Large intestine (tissue), 3 donors: Measurements from ENCODE around the gene MOB1B. TPM values are rescaled to one million over a fixed set of nuclear protein-coding genes. Genes with fewer than 3 reads are reported as not detected.
A peak's percentile ranks its signal among the peaks of the same experiment; 100 is the strongest.
"Not testable (repeated sequence)": the region's sequence is repeated elsewhere in the genome, so short reads cannot be mapped to it uniquely, and the experiment has no call there.

Experiments
- DNase-seq, 2 donors: peaks; one replicate each; pipeline versions ENCODE4 v3.0.0 to v3.0.0-alpha.2; 2013
- H3K27ac ChIP-seq: one replicate; pipeline ENCODE4 v1.5.1; 2013; ENCODE audit warnings: low read length
- H3K27me3 ChIP-seq: 2 replicates; pipeline ENCODE4 v1.6.1; 2013; ENCODE audit warnings: low read length; ENCODE audit not compliant: control insufficient read depth, insufficient read depth
- H3K36me3 ChIP-seq: 2 replicates; pipeline ENCODE4 v1.6.1; 2013; ENCODE audit warnings: low read length; ENCODE audit not compliant: control insufficient read depth, insufficient read depth
- H3K4me1 ChIP-seq: one replicate; pipeline ENCODE4 v1.6.1; 2013; ENCODE audit warnings: low read length; ENCODE audit not compliant: control insufficient read depth, insufficient read depth
- H3K4me3 ChIP-seq: one replicate; pipeline ENCODE4 v1.5.1; 2013; ENCODE audit warnings: low read length
- H3K9me3 ChIP-seq: one replicate; pipeline ENCODE4 v1.6.1; 2013; ENCODE audit warnings: mild to moderate bottlenecking, low read depth, low read length, moderate library complexity; ENCODE audit not compliant: control insufficient read depth
- WGBS: methylation state at CpG from one replicate; pipeline ENCODE4 v1.1.5; 2013; ENCODE audit warnings: low lambda C conversion rate; ENCODE audit not compliant: insufficient coverage; 5-methylcytosine and 5-hydroxymethylcytosine counted together
- polyA plus RNA-seq: library from polyadenylated mRNA; unstranded; fragments of 120-200 nt; gene quantifications from one replicate; pipeline ENCODE4 v1.2.1, GENCODE V29; 2013

Gene MOB1B
- polyA plus RNA-seq, 1 donor, result 22.1 TPM

- DNase-seq, result peak in 1 of 2 donors; percentile 21
- Histone ChIP-seq H3K9me3 (no peaks in the 10 kb centered on the region), H3K4me1 (no peaks in the 10 kb centered on the region), H3K27ac (no peak overlapping the region), H3K27me3 (no peaks in the 10 kb centered on the region), H3K36me3 (peaks cover 3% of the 10 kb centered on the region), H3K4me3 (no peak overlapping the region)
- WGBS, result 100% methylated on average over 1 of the region's 2 CpGs
These were observed 123.9 kb downstream of the MOB1B start for GRCh38 chr4:71026086-71026485.

DNA sequence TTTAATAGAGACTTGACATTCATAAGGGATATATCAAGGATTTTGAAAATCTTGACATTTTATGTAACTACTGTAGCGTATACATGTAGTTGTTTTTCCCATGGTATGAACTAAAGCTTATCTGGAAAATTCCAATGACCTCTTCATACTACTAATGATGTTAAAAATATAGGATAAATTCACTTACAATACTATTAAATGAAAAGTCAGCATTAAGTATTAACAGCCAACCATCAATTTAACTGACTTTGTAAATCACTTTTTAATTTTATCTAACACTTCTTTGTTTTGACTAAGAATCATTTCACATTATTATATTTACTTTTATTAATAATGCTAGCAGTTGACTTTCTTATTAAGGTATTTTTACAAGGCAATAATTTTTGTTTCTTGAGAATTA is 125.4 kb downstream of the MOB1B start:
- WGBS, result no CpG with 5 or more reads among the region's 1 CpG
- Histone ChIP-seq H3K9me3 (no peaks in the 10 kb centered on the region), H3K36me3 (peaks cover 3% of the 10 kb centered on the region)

DNA sequence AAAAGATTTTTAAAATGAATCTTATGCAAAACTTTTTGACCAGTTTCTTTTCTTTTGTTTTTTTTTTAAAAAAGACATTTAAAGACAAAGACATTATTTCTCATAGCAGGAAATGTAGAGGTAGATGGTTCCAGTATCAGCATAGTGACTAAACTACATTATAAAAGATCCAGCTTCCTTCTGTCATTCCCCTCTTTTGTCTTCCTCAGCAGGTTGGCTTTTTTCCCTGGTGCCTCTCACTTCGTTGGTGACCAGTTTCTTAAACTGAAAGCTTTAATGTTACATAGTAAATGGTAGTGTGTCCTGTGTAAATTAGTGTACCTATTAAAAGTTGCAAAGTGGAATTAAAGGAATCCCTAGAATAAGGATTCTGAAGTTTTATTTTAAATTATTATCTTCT is 127.3 kb downstream of the MOB1B start:
- DNase-seq, result no peak
- Histone ChIP-seq H3K27me3 (no peaks in the 10 kb centered on the region), H3K9me3 (no peaks in the 10 kb centered on the region), H3K36me3 (peaks cover 3% of the 10 kb centered on the region), H3K4me3 (no peak overlapping the region), H3K4me1 (no peaks in the 10 kb centered on the region), H3K27ac (no peak overlapping the region)
- 80% methylated on average over 1 of the region's 1 CpG for WGBS

More for the DNA sequence above, 125.4 kb downstream of the MOB1B start:
- DNase-seq, result no peak
- no peaks in the 10 kb centered on the region for H3K27me3 ChIP-seq
- no peak overlapping the region for H3K4me3 ChIP-seq
- no peaks in the 10 kb centered on the region for H3K4me1 ChIP-seq
- H3K27ac ChIP-seq, result no peak overlapping the region

GRCh38 chr4:71032106-71032505 is 129.9 kb downstream of the MOB1B start:
- H3K36me3 ChIP-seq, H3K27ac ChIP-seq, DNase-seq, H3K4me1 ChIP-seq, H3K4me3 ChIP-seq, H3K9me3 ChIP-seq, H3K27me3 ChIP-seq: not testable (repeated sequence)
- 100% methylated on average over 1 of the region's 10 CpGs for WGBS

Other genes with a start within 250 kb of the MOB1B start
- 1.5 TPM for gene JCHAIN, start 235.9 kb upstream of the MOB1B start, polyA plus RNA-seq
- gene UTP3, start 213.8 kb upstream of the MOB1B start, polyA plus RNA-seq, result 34.4 TPM
- gene RUFY3, start 180.4 kb upstream of the MOB1B start, polyA plus RNA-seq, result 70.1 TPM
- gene GRSF1, start 62.5 kb upstream of the MOB1B start, polyA plus RNA-seq, result 69.7 TPM
- 20.3 TPM for gene DCK, start 91.3 kb downstream of the MOB1B start, polyA plus RNA-seq